Measurements from ENCODE around the gene UROC1. TPM values are rescaled to one million over a fixed set of nuclear protein-coding genes. Genes with fewer than 3 reads are reported as not detected.

The UROC1 gene
- total and polyA plus RNA-seq, 2 of the 13 experiments (the other 11 are each of a cell fraction or from before 2014, with no cell fraction given) = 0.71 to 1.3 TPM

DNA sequence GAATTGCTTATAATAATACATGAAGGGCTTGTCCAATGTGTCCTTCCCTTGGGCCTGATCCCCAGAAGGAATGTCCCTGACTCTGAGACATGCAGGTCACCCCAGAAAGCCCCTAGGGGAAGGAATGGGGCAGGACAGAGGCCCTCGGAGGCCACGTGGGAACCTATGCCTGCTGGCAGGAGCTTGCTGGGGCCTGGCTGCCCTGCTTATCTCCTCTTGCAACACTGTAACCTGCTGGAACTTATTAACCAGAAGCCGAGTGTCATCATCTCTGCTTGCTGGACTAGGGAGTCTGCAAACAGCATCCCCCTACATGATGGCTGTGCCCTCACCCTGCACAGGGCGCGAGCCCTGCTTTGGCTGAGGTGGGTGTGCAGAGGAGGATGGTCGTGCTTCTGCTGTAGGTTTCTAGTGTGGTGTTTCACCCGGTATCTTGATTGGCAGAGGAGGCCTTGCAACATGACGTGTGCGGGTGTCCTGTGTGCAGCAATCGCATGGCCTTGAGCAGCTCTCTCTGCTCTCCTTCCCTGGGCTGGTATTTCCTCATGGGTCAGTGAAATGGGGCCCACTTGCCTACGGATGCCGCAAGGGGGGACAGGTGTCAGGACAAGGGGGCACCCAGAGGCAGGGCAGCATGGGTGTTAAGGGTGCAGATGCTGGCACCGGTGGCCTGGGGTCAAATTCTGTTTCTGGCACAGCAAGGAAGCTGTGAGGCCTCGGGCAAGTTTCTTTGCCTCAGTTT lies 11.4 kb upstream of the UROC1 start (continued):
- TF ChIP-seq FOXA1 (IDR thresholded peaks at IDR 0.05) (no peak), FOXA1 (CRISPR knock-in tag; IDR thresholded peaks at IDR 0.05) (peak; percentile 66), ZSCAN31 (CRISPR knock-in tag; IDR thresholded peaks at IDR 0.05; ENCODE audit: low read depth) (peak; percentile 65; the same call in 1 of the 2 replicates), GRHL1 (CRISPR knock-in tag; conservative IDR thresholded peaks at IDR 0.05) (no peak), ZIK1 (CRISPR knock-in tag; IDR thresholded peaks at IDR 0.05; ENCODE audit: borderline replicate concordance, low read depth) (no peak)
- TF ChIP-seq, protein P1, sequence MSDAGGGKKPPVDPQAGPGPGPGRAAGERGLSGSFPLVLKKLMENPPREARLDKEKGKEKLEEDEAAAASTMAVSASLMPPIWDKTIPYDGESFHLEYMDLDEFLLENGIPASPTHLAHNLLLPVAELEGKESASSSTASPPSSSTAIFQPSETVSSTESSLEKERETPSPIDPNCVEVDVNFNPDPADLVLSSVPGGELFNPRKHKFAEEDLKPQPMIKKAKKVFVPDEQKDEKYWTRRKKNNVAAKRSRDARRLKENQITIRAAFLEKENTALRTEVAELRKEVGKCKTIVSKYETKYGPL (CRISPR knock-in tag; IDR thresholded peaks at IDR 0.05) = no peak

- ChIA-PET CTCF (ENCODE audit: low intra/inter-chr PET ratio, low total read pairs) (no interaction called here), POLR2A (interaction anchor here (1.0 to 4.7 kb wide), 7 partner anchors 10 to 60 kb away, joined by 3 to 53 read pairs (median 4); partner anchors contain the start of genes UROC1 and ZXDC)
- in situ Hi-C loops (cut with HindIII; ENCODE audit: extremely low pct_ligation_motif_present, low pct_unique_long_range_greater_than_20kb) = no loop called here
- Histone ChIP-seq H3K9me3 (ENCODE audit: low read length) (no peaks in the 10 kb centered on the region), H3K27ac (ENCODE audit: extremely low read length, insufficient read depth, low read length) (peak overlapping the region; percentile 88), H3K4me1 (ENCODE audit: insufficient read depth, low read length) (peaks cover 69% of the 10 kb centered on the region), H3K4me3 (replicated peaks in 1 of 3; ENCODE audit: insufficient read depth in 1 of 3, low read depth in 2 of 3, low read length in 3 of 3) (peak overlapping the region in 1 of 3 experiments; percentile 50; a peak in 2 of 6 replicates), H3K4me2 (ENCODE audit: low read depth, low read length) (peak overlapping the region; percentile 73), H3K79me2 (ENCODE audit: insufficient read depth, low read length) (peaks cover 19% of the 10 kb centered on the region), H3K27me3 (ENCODE audit: control insufficient read depth in 1 of 2, insufficient read depth in 2 of 2, low read length in 2 of 2) (no peaks in the 10 kb centered on the region; a peak in 1 of 5 replicates), H3K9ac (ENCODE audit: insufficient read depth, low read depth, low read length) (peak overlapping the region; percentile 64), H2AFZ (ENCODE audit: low read length) (no peak overlapping the region), H4K20me1 (ENCODE audit: insufficient read depth, low read length) (no peaks in the 10 kb centered on the region), H3K36me3 (replicated peaks in 1 of 2; ENCODE audit: control insufficient read depth in 1 of 2, insufficient read depth in 2 of 2, low read length in 2 of 2) (no peaks in the 10 kb centered on the region; a peak in 1 of 5 replicates)
- no peak for FAIRE-seq
- ATAC-seq = no peak
- BruUV-seq (replicated peaks) = no TSS peak
- DNase-seq (ENCODE audit: low spot score) = no peak
- 37% methylated on average over 4 of the region's 5 CpGs for WGBS (ENCODE audit: low lambda C conversion rate)
- intact Hi-C loops (cut with micrococcal nuclease; ENCODE audit: unreplicated experiment) = no loop called here
- 0 out of 2 replicates have a peak, but pooled peaks have one; percentile 1 for TF ChIP-seq ZNF777 (CRISPR knock-in tag; IDR thresholded peaks at IDR 0.05)
- TF ChIP-seq CSRNP2 (CRISPR knock-in tag; conservative IDR thresholded peaks at IDR 0.05; ENCODE audit: low read depth) = no peak
- no peak for TF ChIP-seq TRIM22 (IDR thresholded peaks at IDR 0.05)
- TF ChIP-seq, protein P2, sequence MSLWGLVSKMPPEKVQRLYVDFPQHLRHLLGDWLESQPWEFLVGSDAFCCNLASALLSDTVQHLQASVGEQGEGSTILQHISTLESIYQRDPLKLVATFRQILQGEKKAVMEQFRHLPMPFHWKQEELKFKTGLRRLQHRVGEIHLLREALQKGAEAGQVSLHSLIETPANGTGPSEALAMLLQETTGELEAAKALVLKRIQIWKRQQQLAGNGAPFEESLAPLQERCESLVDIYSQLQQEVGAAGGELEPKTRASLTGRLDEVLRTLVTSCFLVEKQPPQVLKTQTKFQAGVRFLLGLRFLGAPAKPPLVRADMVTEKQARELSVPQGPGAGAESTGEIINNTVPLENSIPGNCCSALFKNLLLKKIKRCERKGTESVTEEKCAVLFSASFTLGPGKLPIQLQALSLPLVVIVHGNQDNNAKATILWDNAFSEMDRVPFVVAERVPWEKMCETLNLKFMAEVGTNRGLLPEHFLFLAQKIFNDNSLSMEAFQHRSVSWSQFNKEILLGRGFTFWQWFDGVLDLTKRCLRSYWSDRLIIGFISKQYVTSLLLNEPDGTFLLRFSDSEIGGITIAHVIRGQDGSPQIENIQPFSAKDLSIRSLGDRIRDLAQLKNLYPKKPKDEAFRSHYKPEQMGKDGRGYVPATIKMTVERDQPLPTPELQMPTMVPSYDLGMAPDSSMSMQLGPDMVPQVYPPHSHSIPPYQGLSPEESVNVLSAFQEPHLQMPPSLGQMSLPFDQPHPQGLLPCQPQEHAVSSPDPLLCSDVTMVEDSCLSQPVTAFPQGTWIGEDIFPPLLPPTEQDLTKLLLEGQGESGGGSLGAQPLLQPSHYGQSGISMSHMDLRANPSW (CRISPR knock-in tag; IDR thresholded peaks at IDR 0.05; ENCODE audit: borderline replicate concordance) = no peak
Observed at GRCh38 chr3:126528419-126528799, 10.8 kb upstream of the UROC1 start.
